ENCODE measurements around the gene ZNF462.

GRCh38 chr9:106915851-106916250, 52.9 kb downstream of the ZNF462 start:
- TF ChIP-seq CTCF (conservative IDR thresholded peaks at IDR 0.05; ENCODE audit: low read depth in 2 of 2) (no peak), REST (IDR thresholded peaks at IDR 0.05; ENCODE audit: unreplicated experiment) (no peak), POLR2AphosphoS5 (IDR thresholded peaks at IDR 0.05; ENCODE audit: low read depth) (no peak), EZH2 (IDR thresholded peaks at IDR 0.05; ENCODE audit: low read depth, unreplicated experiment) (no peak), JUNB (IDR thresholded peaks at IDR 0.05; ENCODE audit: unreplicated experiment) (no peak), CREB1 (CRISPR knock-in tag; IDR thresholded peaks at IDR 0.05; ENCODE audit: low read depth) (no peak), ETS1 (IDR thresholded peaks at IDR 0.05) (no peak), EZH2phosphoT487 (IDR thresholded peaks at IDR 0.05; ENCODE audit: unreplicated experiment) (no peak), ZNF462 (CRISPR knock-in tag; IDR thresholded peaks at IDR 0.05) (no peak), STAT1 (IDR thresholded peaks at IDR 0.05; ENCODE audit: unreplicated experiment) (no peak)
